H1 (cell line): ENCODE measurements around the gene GALNT9. TPM values are rescaled to one million over a fixed set of nuclear protein-coding genes. Genes with fewer than 3 reads are reported as not detected.

ENCODE experiments used
- CHD7 ChIP-seq: fragments of 300-600 bp; sonication (generic); IDR thresholded peaks from 2 replicates; pipeline ENCODE4 v1.7.1; 2012; ENCODE audit warnings: low read length, moderate library complexity, mild to moderate bottlenecking, inconsistent platforms; ENCODE audit not compliant: insufficient replicate concordance
- EGR1 ChIP-seq: IDR thresholded peaks from 2 replicates; pipeline ENCODE4 v1.6.1; 2011; ENCODE audit warnings: low read depth, low read length, borderline replicate concordance
- KDM4A ChIP-seq: IDR thresholded peaks from one replicate; pipeline ENCODE4 v1.7.1; 2012; ENCODE audit warnings: low read depth, mild to moderate bottlenecking, moderate library complexity, low read length, inconsistent platforms; ENCODE audit not compliant: severe bottlenecking
- NRF1 ChIP-seq: IDR thresholded peaks from 2 replicates; pipeline ENCODE4 v1.6.1; 2011; ENCODE audit warnings: mild to moderate bottlenecking, low read depth, low read length, improper control_type of control experiment
- SP1 ChIP-seq: IDR thresholded peaks from 2 replicates; pipeline ENCODE4 v1.6.1; 2011; ENCODE audit warnings: low read depth, low read length
- TAF1 ChIP-seq: IDR thresholded peaks from 2 replicates; pipeline ENCODE4 v1.6.1; 2011; ENCODE audit warnings: mild to moderate bottlenecking, low read depth, low read length
- polyA plus RNA-seq, 7 experiments: library from polyadenylated mRNA; depleted of rRNA in 3 of 7; stranded (reverse) in 5 of 7; unstranded in 2 of 7; fragments of >200 nt in 5 of 7; fragments of 200-250 nt in 2 of 7; gene quantifications; 1 replicate in 5 of 7; 2 replicates in 1 of 7; 4 replicates in 1 of 7; pipeline versions ENCODE4 v1.2.1 to v1.2.3, GENCODE V29; 2011 to 2013; ENCODE audit warnings: missing spikeins in 2 of 7, mixed read lengths in 2 of 7
- total RNA-seq: library from RNA; stranded (reverse); fragmentation: NEBNext Ultra II Directional; extraction: Animal tissue kit (Norgen Biotek cat#: 25700); gene quantifications from 2 replicates; pipeline ENCODE4 v1.2.1, GENCODE V29; 2021

Gene GALNT9
- total and polyA plus RNA-seq, 2 of the 8 experiments (the other 6 are each of a cell fraction or from before 2014, with no cell fraction given) = 2.0 to 3.6 TPM

DNA sequence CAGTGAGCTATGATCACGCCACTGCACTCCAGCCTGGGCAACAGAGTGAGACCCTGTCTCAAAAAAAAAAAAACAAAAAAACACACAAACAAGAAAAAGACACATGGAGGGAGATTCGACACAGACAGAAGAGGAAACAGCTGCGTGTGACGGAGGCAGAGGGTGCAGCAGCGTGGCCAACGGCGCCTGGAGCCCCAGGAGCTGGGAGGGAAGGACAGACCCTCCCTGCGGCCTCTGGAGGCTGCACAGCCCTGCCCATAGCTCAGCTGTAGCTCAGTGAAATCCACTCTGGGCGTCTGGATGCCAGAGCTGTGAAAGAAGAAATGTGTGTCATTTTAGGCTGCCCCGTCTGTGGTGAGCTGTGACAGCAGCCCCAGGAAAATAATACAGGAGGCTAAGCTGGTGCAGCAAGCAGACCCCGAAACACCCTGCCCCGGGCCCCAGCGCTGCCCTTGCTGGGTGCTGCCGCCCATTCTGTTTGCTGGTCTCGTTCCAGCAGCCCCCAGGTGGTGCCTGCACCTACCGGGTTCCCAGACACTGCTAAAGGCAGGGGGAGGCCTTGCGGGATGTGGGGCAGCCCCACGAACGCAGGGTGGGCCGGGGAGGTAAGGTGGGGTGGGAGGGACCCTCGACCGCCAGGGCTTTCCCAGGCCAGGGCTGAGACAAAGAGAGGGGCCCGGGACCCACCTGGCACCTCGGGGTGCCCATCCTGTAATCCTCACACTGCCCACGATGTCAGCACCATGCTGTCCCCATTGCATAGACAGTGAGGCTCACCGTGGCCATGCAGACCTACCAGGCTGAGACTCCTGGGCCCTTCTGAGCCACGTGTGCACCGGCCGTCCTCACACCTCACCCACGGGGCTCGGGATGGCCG lies 21.2 kb downstream of the GALNT9 start (continued):
- no peak for TF ChIP-seq CHD7
- TF ChIP-seq NRF1 = no peak
- no peak for TF ChIP-seq EGR1
- TF ChIP-seq SP1 = no peak
- TF ChIP-seq TAF1 = no peak
- no peak for TF ChIP-seq KDM4A
- TF ChIP-seq, all 59 proteins: peak for 0
